T-helper 2 cell treated with Interferon-gamma antibody and Interleukin-4, amounts not matched to agents 100 ng/mL and 5 ng/mL, for 36 hours (primary cell): ENCODE data around the gene LRFN5. TPM values are rescaled to one million over a fixed set of nuclear protein-coding genes. Genes with fewer than 3 reads are reported as not detected.
"Not testable (repeated sequence)": the region's sequence is repeated elsewhere in the genome, so short reads cannot be mapped to it uniquely, and the experiment has no call there.

Source experiments
- intact Hi-C: fragments of 100-400 bp; cut with micrococcal nuclease; formaldehyde crosslinking; loops from one replicate; pipeline ENCODE4 v1.15.1; 2023
- total RNA-seq: library from RNA; stranded (reverse); gene quantifications from 2 replicates; pipeline ENCODE4 v1.2.3, GENCODE V29; 2022

LRFN5 gene
- total RNA-seq, 1 donor from 2014 or later = not detected

GRCh38 chr14:41878321-41878720, 271.6 kb downstream of the LRFN5 start:
- intact Hi-C loops = no loop called here

- intact Hi-C loops = no loop called here
These were observed 284.9 kb downstream of the LRFN5 start for GRCh38 chr14:41891624-41892023.

- intact Hi-C loops = no loop called here
These were observed 292.7 kb downstream of the LRFN5 start for GRCh38 chr14:41899416-41899815.

GRCh38 chr14:41900644-41901043, 294.0 kb downstream of the LRFN5 start:
- intact Hi-C loops = no loop called here

- intact Hi-C loops = no loop called here
These were observed 294.4 kb downstream of the LRFN5 start for GRCh38 chr14:41901089-41901488.

- intact Hi-C loops = no loop called here
These were observed 298.8 kb downstream of the LRFN5 start for GRCh38 chr14:41905394-41905964.

- intact Hi-C loops = not testable (repeated sequence)
These were observed 304.5 kb downstream of the LRFN5 start for GRCh38 chr14:41911155-41911554.

- intact Hi-C loops = no loop called here
These were observed 306.7 kb downstream of the LRFN5 start for GRCh38 chr14:41913398-41913797.

- intact Hi-C loops = no loop called here
These were observed 309.1 kb downstream of the LRFN5 start for GRCh38 chr14:41915732-41916131.

GRCh38 chr14:41916313-41916712, 309.6 kb downstream of the LRFN5 start:
- intact Hi-C loops = no loop called here

- intact Hi-C loops = no loop called here
These were observed 318.7 kb downstream of the LRFN5 start for GRCh38 chr14:41925409-41925808.

- intact Hi-C loops = no loop called here
These were observed 343.9 kb downstream of the LRFN5 start for GRCh38 chr14:41950428-41951151.
